ENCODE measurements around the gene FAM53B.

GRCh38 chr10:124763267-124763666 is 19.1 kb upstream of the FAM53B start:
- TF ChIP-seq EZH2 (optimal IDR thresholded peaks at IDR 0.05; ENCODE audit: low read depth, low read length) (no peak), CTCF (IDR thresholded peaks at IDR 0.05; ENCODE audit: low read length) (no peak)

Measured in MM.1S (cell line).